GF-D8 (cell line): ENCODE measurements around the gene ETV4.

Experiments
- DNase-seq: peaks from one replicate; lab custom pipeline; 2025; lab: John Stamatoyannopoulos, UW

ETV4 gene

GRCh38 chr17:43543771-43544575, 2.2 kb downstream of the ETV4 start:
- DNase-seq = no peak

GRCh38 chr17:43543300-43543699, 2.8 kb downstream of the ETV4 start:
- no peak for DNase-seq

DNA sequence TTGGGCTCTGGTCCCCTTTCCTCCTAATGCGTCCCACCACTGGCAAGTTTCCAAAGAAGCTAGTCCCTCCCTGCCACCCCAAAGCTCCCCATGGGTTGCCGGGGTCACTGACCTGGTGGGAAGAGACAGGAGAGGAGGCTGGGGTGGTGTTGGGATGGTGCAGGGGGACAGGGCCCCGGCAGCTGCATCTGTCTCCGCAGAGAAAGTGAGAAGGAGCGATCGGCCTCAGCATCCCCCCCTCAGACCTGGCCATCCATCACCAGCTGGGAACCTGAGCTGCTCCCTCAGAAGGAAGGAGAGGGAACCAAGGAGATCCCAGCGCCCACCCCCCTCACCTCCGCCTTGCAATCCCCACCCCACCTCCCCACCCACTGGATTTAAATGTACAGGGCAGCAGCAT, 3.3 kb downstream of the ETV4 start:
- no peak for DNase-seq

DNA sequence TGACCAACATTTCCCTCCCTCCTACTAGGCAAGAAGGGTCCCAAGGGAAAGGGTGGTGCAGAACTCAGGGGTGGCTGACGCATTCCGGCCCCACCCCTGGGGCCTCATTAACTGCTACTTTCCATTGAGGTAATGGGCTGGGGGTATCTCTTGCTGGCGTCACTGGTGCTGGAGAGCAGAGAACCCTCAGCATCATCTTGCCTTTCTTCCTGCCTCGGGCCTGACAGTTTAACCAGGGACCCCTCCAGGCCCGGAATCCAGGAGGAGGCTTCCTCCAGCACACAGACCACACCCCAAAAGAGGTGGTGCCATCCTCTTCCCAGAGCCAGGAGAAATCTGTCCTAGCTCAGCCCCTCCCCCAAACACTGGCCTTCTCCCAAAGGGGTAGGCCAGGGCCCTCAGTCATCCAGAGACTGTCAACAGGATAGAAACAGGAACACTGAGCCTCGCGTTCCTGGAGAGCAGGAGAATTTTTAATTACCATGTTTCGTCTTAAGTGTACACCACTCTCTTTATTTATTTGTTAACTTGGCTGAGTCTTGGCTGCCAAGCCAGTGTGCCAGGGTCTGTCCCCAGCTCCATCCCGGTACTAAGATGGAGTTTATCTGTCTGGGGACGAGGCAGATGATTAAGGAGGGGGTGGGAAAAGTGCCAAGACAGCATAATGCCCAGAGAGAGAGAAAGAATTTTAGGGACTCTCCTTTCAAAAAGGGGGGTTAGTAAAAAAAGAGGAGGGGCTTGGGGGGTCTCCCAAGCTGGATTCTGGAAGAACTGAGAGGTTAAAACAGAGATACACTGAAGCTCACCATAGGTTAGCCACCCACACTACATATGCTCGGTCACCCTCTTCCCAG, 5.1 kb downstream of the ETV4 start:
- DNase-seq = no peak

GRCh38 chr17:43536236-43536992, 9.7 kb downstream of the ETV4 start:
- no peak for DNase-seq

DNA sequence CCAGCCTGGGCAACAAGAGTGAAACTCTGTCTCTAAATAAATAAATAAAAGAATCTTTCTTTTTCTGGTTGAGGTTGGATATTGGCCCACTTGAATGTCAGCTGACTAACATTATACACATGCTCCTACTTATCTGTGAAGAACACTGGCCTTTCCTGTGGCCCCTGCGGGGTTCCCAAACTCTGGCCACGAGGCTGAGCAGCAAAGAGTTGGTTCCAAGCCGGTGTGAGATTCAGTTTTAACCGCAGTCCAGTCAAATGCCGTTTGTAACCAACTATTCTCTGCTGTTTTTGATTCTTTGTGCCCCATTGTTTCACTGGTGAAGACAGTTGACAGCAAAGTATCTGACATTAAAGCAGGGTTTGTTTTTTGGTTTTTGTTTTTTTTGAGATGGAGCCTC, 11.2 kb downstream of the ETV4 start:
- DNase-seq = no peak

DNA sequence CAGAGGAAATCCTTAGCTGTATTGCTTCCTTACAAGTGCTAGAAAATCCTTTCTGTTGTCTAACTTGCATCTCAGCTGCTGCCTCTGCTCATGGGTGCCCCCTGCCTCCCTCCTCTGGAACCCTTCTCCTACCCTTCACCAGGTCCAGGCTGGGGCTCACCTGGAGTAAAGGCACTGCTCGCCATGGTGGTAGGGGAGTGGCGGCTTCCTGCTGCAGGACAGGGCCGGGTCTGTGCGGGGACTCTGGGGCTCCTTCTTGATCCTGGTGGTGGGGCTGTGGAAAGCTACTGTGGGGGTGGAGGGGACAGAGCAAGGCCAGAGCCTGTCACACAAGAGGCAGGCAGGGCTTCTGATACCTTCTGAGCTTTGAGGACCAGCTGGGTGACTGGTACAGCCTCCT, 12.4 kb downstream of the ETV4 start:
- no peak for DNase-seq

GRCh38 chr17:43532581-43532980, 13.6 kb downstream of the ETV4 start:
- no peak for DNase-seq

DNA sequence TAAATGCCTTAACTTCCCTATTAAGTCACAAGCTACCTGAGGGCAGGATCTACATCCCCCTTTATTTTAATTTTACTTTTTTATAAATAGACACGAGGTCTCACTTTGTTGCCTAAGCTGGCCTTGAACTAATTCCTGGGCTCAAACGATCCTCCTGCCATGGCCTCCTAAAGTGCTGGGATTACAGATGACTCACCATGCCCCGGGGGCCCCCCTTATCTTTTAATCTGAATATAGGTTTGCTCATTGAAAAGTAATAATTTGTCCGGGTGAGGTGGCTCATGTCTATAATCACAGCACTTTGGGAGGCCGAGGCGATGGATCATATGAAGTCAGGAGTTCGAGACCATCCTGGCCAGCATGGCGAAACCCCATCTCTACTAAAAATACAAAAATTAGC, 14.2 kb downstream of the ETV4 start:
- DNase-seq = no peak

DNA sequence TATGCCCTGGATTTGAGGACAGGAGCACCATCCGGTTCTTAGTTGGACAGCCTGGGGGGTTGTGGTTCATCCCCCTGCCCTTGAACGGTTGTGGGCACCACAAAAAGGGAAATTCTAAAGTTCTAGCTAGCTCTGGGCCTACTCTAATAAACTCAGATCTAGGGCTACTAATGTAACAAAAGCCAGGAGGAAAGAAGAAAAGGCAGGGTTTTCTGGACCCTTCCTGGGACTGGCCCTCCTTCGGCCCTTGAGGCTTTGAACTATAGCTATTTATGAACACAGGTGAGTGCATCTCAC, 15.1 kb downstream of the ETV4 start:
- DNase-seq = no peak

DNA sequence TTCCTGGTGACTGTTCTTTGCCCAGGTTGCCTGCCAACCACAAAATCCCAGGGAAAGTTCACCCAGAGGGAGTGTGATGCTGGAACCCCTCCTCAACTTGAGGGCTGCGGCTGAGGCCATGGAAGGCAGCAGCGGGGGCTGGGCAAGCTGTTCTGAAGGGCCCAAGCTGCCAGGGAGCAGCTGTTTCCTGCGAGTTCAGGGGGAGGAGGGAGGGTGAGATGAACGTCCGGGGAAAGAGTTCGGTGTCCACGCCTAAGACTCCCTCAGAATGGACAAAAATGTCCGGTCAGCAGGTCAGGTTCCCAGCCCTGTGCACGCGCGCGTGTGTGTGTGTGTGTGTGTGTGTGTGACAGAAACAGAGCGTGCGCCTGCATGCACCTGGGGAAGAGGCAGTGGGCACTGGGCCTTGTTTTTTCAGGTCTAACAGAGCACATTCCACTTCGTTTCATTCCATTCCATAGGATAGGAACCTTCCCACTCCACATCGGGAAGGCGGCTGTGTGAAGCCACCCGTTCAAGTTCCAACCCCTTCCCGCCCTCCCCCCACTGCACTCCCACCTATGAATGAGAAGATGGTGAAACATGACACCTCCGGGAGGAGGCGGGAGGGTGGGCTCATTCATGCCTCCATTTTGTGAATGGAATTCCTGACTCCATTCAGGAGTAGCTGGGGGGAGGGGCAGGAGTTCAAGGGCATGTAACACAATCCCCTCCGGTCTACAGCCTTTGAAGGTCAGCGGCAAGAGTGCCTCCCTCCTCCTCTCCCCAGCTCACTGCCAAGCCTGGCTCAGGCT, 15.7 kb downstream of the ETV4 start:
- no peak for DNase-seq

DNA sequence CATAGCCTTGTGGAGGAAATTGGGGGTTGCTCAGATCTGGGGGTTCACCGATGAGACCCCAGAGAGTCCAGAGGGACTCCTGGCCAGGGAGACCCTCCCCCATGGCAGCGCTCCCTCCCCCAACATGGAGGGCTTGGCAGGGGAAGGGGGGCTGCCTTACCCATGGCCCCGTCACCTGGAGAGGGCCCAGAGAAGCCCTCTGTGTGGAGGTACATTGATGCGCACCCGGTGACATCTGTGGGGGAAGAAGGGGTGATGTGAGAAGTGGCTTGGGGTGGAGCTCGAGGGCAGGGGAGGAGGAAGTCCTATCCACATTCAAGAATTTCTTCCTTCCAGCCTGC, 16.2 kb downstream of the ETV4 start:
- no peak for DNase-seq

- no peak for DNase-seq
These were observed 16.9 kb downstream of the ETV4 start for GRCh38 chr17:43528988-43529814.

DNA sequence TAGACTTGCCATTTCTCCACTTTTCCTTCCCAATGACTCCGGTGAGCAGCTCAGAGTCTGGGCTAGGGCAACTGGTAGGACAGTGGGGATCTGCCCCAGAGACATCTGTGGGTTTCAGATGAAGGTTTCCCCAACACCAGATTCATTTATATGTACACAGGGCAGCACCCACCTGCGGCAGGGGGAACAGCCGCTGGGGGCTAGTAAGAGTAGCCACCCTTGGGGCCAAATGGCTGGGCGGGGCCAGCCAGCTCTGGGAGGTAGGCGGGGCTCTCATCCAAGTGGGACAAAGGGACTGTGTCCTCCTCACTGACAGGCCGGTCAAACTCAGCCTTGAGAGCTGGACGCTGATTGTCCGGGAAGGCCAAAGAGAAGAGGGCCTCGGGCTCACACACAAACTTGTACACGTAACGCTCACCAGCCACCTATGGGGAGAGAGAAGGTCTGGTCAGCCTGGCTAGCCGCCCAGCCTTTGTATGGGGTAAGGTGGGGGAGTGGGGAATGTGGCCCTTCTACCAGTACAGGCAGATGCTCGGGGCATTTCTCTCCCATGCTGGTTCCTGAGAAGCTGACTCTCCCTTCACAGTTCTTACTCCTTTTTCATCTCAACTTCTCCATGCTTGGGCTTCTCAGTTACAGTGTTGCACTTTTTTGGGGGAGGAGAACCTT, 17.7 kb downstream of the ETV4 start:
- no peak for DNase-seq

DNA sequence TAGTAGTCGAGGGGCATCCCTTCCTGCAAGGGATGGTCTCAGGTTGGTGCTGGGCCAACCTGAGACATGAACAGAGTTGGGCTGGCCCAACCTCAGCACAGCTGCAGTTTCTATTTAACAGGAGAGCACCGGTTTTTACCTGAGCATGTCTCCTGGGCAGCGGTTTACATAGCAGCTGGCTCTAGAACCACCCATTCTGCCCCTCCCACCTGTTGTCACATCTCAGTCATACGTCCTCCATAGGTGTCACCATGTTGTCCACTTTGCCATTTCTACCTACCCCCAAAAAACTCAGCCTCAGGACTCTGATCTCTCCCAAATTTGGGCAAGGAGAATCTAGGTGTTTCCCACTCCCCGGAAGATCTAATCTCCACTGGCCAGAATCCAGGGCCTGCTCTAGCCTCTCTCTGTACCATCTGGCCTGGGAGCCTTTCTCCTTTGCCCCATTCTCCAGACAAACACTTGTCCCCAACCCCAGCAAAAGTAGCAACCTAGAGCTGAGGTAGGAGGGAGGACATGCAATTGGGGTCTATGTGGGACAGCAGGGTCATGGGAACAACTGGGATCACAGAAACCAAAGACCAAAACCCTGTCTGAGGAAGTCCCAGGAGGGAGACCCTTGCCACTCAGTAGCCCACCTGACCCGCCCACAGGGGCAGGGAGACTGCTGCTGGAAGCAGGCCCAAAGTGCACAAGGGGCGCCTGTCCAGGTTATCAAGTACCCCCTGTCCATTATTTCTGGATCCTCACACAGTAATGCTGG, 19.1 kb downstream of the ETV4 start:
- no peak for DNase-seq

DNA sequence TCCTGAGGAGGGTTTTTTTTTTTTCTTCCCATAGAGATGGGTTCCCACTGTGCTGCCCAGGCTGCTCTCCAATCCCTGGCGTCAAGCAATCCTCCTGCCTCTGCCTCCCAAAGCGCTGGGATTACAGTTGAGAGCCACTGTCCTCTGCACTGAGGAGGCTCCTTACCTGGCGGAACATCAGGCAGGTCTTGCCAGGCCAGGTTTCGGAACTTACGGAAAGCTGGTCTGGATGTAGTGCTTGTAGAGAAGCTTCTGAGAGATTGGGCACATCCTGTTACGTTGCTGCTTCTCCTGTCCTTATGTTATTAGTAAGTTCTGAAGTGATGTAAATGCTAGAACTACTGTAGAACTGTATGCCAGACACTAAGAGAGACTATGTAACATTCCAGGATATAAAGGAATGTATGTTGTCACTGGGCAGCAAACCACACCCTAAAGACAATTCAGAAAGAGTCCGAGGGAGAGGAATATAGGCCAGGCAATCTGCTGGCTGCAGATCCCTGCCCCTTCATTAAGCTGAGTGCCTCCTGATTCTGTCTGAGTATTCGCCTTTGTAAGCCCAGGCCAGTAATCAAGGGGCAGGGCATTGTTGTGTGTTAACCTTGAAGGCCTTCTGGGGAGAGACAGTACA, 21.1 kb downstream of the ETV4 start:
- no peak for DNase-seq

DNA sequence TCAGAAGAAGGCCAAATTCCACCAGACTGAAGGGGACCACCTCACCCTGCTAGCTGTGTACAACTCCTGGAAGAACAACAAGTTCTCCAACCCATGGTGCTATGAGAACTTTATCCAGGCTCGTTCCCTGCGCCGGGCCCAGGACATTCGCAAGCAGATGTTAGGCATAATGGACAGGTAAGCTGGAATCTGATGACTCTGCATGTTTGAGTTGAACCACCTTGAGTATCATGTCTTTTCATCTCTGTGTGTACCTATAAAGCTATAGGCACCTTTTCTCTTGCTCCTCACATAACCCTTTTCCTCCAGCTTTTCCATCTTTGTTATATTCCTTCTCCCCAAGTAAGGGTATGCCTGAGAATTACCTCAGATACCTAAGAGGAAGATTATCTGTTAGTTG, 24.8 kb downstream of the ETV4 start:
- no peak for DNase-seq

- DNase-seq = no peak
These were observed 28.3 kb downstream of the ETV4 start for GRCh38 chr17:43517615-43518386.

GRCh38 chr17:43517161-43517560, 29.0 kb downstream of the ETV4 start:
- DNase-seq = no peak
